Hematopoietic multipotent progenitor cell treated with erythropoietin and hydrocortisone succinate and interleukin-3 and kit ligand, for 4 days (in vitro differentiated cells): ENCODE data around the gene RAD54L.
"Not testable (repeated sequence)": the region's sequence is repeated elsewhere in the genome, so short reads cannot be mapped to it uniquely, and the experiment has no call there.

Experiments used
- DNase-seq: peaks from one replicate; pipeline ENCODE4 v3.0.0-alpha.2; 2015

RAD54L gene

GRCh38 chr1:46247436-46248121 is at the start of gene RAD54L:
Gene RAD54L, plus strand, starts transcription at chr1:46247763. Its CDS starts 643 bp downstream, at chr1:46248406.
- peak; percentile 100 for DNase-seq

- DNase-seq, result peak; percentile 87
These were observed 49.4 kb upstream of the RAD54L start, which contains the start of gene POMGNT1 for GRCh38 chr1:46197964-46198811. Gene POMGNT1, minus strand, starts transcription at chr1:46198434. Its CDS starts 613 bp downstream, at chr1:46197821.

- DNase-seq, result peak; percentile 17
These were observed 48.3 kb upstream of the RAD54L start for GRCh38 chr1:46199233-46199749.

- DNase-seq, result no peak
These were observed 43.7 kb upstream of the RAD54L start for GRCh38 chr1:46203738-46204405.

- no peak for DNase-seq
These were observed 43.2 kb upstream of the RAD54L start for GRCh38 chr1:46204406-46204742.

DNA sequence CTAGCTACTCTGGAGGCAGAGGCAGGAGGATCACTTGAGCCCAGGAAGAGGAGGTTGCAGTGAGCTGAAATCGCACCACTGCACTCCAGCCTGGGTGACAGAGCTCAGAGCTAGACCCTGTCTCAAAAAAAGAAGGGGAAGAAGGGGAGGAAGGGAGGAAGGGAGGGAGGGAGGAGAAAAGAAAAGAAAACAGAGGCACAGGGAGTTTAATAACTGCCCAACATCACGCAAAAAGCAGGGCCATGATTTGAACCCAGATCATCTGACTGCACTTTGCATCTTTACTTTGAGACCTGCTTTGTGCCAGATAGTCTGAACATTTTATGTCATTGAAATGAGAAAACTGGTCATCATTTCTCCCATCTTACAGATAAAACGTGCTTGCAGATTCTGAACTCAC is 42.4 kb upstream of the RAD54L start:
- no peak for DNase-seq

DNA sequence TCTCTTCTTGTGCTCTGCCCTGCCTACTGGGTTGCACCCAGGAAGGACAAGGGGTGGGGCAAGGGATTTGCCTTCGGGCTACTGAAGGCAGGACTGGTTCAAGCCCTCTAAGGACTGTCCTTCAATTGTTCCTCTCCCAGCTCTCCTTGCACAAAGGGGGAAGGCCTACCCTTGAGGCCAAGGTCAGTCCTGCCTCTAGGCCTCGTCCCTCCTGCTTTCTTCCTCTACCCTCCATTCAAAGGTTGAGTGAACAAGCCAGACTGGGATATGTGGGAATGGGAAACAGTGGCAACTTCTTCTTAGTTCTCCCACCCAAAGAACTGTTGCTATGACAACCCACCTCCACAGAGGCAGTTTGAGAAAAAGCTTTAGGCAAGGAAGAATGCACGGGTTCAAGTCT is 41.8 kb upstream of the RAD54L start:
- DNase-seq, result no peak

DNA sequence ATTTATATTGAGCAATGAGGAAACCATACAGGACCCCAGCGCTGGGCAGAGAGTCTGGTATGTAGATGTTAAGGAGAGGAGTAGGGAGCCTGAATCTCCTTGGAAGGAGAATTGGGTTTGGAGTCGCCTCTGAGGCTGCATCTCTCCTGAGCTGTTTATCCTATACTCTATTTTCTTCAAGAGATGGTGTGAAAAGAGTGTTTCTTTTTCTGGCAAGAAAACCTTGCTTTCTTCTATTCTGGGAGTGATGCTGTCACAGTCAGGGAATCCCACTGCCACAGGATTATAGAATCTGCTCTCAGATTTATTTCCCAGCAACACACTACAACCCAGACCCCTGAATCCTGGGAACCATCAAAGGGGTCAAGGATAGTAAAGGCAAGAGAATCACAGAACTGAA is 41.2 kb upstream of the RAD54L start:
- no peak for DNase-seq

- no peak for DNase-seq
These were observed 37.0 kb upstream of the RAD54L start for GRCh38 chr1:46210561-46210960.

DNA sequence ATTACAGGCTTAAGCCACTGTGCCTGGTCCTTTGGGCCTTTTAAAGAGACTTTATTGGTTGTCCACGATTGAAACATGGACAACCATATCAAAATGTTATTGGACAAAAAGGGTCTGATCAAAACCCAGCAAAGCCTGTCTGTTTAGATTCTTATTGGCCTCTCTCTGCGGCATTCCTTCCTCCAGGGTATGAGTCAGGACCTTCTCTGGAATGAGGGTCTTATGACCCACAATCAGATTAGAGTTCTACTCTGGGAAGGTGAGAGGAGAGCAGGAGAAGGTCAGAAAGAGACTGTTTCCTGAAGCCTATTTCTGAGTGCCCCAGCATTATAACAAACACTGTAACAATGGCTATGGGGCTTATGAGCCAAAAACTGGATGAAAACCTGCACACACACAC is 36.5 kb upstream of the RAD54L start:
- no peak for DNase-seq

DNA sequence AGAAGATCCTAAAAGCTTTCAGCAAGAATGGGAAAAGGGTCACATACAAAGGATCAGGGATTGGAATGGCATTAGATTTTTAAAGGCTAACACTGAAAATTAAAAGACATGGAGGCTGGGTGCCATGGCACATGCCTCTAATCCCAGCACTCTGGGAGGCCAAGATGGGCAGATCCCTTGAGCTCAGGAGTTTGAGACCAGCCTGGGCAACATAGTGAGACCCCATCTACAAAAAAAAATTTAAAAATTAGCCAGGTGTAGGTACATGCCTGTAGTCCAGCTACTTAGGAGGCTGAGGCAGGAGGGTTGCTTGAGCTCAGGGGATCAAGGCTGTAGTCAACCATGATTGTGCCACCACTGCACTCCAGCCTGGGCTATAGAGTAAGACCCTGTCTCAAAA is 32.1 kb upstream of the RAD54L start:
- DNase-seq, result no peak

GRCh38 chr1:46218443-46218842 is 29.1 kb upstream of the RAD54L start:
- no peak for DNase-seq

DNA sequence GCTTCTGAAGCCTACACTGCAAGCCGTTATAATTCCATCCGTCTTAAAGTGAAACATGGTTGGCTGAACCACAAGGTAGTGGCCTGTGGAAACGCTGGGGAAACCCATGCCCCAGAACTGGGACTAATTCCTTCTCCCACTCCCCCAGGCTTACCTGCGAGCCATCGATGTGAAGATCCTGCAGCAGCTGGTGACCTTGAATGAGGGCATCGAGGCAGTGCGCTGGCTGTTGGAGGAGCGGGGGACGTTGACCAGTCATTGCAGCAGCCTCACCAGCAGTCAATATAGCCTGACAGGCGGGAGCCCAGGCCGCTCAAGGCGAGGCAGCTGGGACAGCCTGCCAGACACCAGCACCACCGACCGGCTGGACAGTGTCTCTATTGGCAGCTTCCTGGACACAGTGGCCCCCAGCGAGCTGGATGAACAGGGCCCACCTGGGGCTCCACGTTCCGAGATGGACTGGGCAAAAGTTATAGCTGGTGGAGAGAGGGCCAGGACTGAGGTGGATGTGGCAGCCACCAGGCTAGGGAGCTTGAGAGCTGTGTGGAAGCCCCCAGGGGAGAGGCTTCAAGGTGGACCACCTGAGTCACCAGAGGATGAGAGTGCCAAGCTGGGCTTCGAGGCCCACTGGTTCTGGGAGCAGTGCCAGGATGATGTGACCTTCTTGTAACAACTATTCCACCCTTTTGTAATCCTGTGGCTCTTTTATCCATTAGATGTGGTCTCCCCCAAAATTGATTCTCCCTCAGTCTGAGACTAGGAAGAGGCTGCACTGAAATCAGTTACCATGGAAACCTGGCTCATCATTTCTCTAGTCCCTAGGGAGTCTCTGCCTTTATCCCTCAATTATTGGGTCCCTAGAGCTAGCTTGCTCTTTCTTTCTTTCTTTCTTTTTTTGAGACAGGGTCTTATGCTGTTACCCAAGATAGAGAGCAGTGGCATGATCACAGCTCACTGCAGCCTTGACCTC is 27.7 kb upstream of the RAD54L start:
- DNase-seq, result no peak

DNA sequence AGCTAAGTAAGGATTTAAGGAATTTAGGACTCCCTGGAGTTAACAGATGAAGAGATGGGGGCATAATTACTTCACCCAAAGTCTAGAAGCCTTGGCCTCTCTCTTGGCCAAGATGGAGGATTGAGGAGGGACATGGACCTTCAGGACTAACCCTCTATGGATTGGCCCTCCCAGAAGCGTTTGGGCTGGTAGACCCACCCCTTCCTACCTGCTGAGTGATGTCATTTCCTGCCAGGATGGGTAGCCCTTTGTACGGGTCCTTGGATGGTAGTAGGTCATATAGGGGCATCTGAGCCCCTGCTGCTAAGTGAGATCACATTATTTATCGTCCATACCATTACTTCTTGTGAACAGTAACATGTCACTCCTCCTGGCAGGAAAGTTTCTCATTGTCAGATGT is 26.8 kb upstream of the RAD54L start:
- no peak for DNase-seq

DNA sequence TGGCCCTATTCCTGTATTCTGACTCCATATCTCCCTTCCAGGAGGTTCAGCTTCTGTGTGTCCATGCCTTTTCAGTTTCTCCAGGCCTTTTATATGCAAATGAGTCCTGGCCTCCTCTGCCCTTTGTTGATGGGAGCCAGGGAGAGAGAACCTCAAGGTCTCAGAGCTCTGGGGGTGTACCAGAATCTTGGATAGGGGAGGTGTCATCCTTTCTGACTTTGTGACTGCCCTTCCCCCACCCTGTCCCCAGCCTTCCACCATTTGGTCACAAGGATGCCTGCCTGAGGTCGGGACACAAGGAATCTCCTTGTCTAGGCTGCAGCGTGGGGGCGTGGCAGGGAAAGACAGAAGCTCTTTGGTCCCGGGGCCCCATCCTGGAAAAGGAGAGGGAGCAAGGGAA is 25.8 kb upstream of the RAD54L start:
- DNase-seq, result no peak

- DNase-seq, result not testable (repeated sequence)
These were observed 24.5 kb upstream of the RAD54L start for GRCh38 chr1:46223055-46223454.

- DNase-seq, result peak; percentile 91
These were observed 24.1 kb upstream of the RAD54L start for GRCh38 chr1:46223472-46223943.

- DNase-seq, result no peak
These were observed 22.6 kb upstream of the RAD54L start for GRCh38 chr1:46224966-46225365.

- DNase-seq, result not testable (repeated sequence)
These were observed 16.3 kb upstream of the RAD54L start for GRCh38 chr1:46231231-46231630.

DNA sequence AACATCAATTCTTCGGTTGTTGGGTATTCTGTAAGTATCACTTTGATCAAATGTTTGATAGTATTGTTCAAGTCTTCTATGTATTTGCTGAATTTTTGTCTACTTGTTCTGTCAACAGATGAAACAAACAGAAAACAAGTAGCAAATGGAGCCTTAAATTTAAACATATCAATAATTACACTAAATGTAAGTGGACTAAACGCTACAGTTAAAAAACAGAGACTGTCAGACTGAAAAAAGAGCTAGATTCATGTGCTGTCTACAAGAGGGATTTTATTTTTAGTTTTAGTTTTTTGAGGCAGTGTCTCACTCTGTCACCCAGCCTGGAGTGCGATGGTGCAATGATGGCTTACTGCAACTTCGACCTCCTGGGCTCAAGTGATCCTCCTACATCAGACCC is 10.7 kb upstream of the RAD54L start:
- no peak for DNase-seq

- DNase-seq, result not testable (repeated sequence)
These were observed 8.7 kb upstream of the RAD54L start for GRCh38 chr1:46238865-46239264.

DNA sequence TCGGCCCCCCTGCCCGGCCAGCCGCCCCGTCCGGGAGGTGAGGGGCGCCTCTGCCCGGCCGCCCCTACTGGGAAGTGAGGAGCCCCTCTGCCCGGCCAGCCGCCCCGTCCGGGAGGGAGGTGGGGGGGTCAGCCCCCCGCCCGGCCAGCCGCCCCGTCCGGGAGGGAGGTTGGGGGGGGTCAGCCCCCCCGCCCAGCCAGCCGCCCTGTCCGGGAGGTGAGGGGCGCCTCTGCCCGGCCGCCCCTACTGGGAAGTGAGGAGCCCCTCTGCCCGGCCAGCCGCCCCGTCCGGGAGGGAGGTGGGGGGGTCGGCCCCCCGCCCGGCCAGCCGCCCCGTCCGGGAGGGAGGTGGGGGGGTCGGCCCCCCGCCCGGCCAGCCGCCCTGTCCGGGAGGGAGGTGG is 5.8 kb upstream of the RAD54L start:
- not testable (repeated sequence) for DNase-seq
